ENCODE measurements around the gene ULK4.

Gene ULK4

GRCh38 chr3:41205591-41205990 lies 756.3 kb downstream of the ULK4 start:
- no peak for DNase-seq

GRCh38 chr3:41204369-41204768 lies 757.5 kb downstream of the ULK4 start:
- DNase-seq = no peak

- DNase-seq = no peak
These were observed 759.0 kb downstream of the ULK4 start for GRCh38 chr3:41202834-41203345.

GRCh38 chr3:41202075-41202833 lies 759.6 kb downstream of the ULK4 start:
- no peak for DNase-seq

- no peak for DNase-seq
These were observed 761.3 kb downstream of the ULK4 start for GRCh38 chr3:41200669-41201021.

- DNase-seq = peak; percentile 34
These were observed 761.8 kb downstream of the ULK4 start for GRCh38 chr3:41199866-41200668.

- DNase-seq = peak; percentile 91
These were observed 762.7 kb downstream of the ULK4 start, which contains the start of gene CTNNB1 for GRCh38 chr3:41198950-41199865. TSS of gene CTNNB1 (plus strand) at chr3:41199505. CDS start at chr3:41224069, 24,564 bp downstream.

GRCh38 chr3:41198526-41198925 lies 763.4 kb downstream of the ULK4 start:
- DNase-seq = no peak

GRCh38 chr3:41198046-41198445 lies 763.9 kb downstream of the ULK4 start:
- no peak for DNase-seq

All from activated naive CD4-positive, alpha-beta T cell treated with anti-CD3 and anti-CD28 coated beads, Interleukin-2, amount 50 U/mL, for 16 hours (primary cell).